Breast epithelium (tissue), 3 donors: ENCODE data around the gene COG3.

ENCODE experiments used
- POLR2A ChIP-seq: fragments of 450-650 bp; IDR thresholded peaks from one replicate; pipeline ENCODE4 v1.6.1; 2016; ENCODE audit warnings: antibody characterized with exemption, mild to moderate bottlenecking, moderate library complexity
- TF ChIP-seq, protein P1 (sequence below), 3 donors: fragments of 450-650 bp; IDR thresholded peaks; one replicate each; pipeline ENCODE4 v1.5.1; 2016 to 2017; ENCODE audit warnings: antibody characterized with exemption in 3 of 3, mild to moderate bottlenecking in 3 of 3, moderate library complexity in 3 of 3

DNA sequence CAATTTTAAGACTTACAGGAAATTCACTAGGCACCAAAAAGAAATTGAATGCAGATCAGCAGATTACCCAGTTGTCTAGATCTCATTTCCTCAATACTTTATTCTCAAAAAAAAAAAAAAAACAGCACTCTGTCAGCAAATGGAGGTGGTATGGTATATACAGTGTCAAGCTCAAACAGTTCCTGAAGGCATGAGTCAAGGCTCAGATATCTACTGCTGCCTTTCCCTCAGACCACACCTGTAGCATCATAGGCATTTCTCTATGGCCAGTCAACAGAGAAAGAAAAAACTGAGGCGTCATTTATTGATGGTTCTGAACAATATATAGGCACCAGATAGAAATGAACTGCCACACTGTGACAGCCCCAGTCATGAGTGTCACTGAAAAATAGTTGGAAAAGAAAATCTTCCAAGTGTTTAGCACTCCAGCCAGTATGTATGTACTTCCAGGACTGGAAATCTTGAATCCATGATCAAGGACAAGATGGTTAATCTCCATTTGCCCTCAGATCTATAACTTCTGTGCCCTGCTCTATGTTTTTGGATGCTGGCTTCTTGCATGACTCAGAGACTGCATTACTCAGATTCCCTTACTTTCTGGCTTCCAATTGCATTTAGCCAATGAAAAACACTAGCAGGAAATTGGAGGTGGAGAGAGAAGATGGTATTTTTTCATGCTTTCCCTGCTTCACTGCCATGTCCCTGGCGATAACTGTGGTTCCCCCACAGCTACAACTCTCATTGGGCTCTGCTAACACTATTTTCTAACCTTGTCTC is 8.4 kb upstream of the COG3 start:
- TF ChIP-seq, protein P1, sequence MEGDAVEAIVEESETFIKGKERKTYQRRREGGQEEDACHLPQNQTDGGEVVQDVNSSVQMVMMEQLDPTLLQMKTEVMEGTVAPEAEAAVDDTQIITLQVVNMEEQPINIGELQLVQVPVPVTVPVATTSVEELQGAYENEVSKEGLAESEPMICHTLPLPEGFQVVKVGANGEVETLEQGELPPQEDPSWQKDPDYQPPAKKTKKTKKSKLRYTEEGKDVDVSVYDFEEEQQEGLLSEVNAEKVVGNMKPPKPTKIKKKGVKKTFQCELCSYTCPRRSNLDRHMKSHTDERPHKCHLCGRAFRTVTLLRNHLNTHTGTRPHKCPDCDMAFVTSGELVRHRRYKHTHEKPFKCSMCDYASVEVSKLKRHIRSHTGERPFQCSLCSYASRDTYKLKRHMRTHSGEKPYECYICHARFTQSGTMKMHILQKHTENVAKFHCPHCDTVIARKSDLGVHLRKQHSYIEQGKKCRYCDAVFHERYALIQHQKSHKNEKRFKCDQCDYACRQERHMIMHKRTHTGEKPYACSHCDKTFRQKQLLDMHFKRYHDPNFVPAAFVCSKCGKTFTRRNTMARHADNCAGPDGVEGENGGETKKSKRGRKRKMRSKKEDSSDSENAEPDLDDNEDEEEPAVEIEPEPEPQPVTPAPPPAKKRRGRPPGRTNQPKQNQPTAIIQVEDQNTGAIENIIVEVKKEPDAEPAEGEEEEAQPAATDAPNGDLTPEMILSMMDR (IDR thresholded peaks at IDR 0.05) = no peak
- no peak for TF ChIP-seq POLR2A
